Osteoblast (primary cell): ENCODE data around the gene OXSR1. TPM values are rescaled to one million over a fixed set of nuclear protein-coding genes. Genes with fewer than 3 reads are reported as not detected.
"Not testable (repeated sequence)": the region's sequence is repeated elsewhere in the genome, so short reads cannot be mapped to it uniquely, and the experiment has no call there.

Experiments used
- DNase-seq: peaks from one replicate; pipeline ENCODE4 v3.0.0; 2011; ENCODE audit warnings: low spot score, mixed read lengths; ENCODE audit not compliant: insufficient read length; ENCODE audit errors: missing footprints
- H2AFZ ChIP-seq: 2 replicates; pipeline ENCODE4 v1.6.0; 2011; ENCODE audit warnings: mild to moderate bottlenecking, low read length
- H3K27ac ChIP-seq: 2 replicates; pipeline ENCODE4 v1.5.1; 2011; ENCODE audit warnings: mild to moderate bottlenecking, low read depth, low read length, moderate library complexity
- H3K27me3 ChIP-seq: 2 replicates; pipeline ENCODE4 v1.6.0; 2012; ENCODE audit warnings: mild to moderate bottlenecking, control low read depth, inconsistent platforms, low read length, moderate library complexity; ENCODE audit not compliant: insufficient read depth
- H3K36me3 ChIP-seq: 2 replicates; pipeline ENCODE4 v1.5.1; 2011; ENCODE audit warnings: mild to moderate bottlenecking, low read length, control low read depth, moderate library complexity; ENCODE audit not compliant: insufficient read depth
- H3K4me1 ChIP-seq: 2 replicates; pipeline ENCODE4 v1.5.1; 2011; ENCODE audit warnings: mild to moderate bottlenecking, low read length, control low read depth, moderate library complexity; ENCODE audit not compliant: insufficient read depth
- H3K4me2 ChIP-seq: 2 replicates; pipeline ENCODE4 v1.6.0; 2011; ENCODE audit warnings: mild to moderate bottlenecking, low read length; ENCODE audit not compliant: insufficient read depth
- H3K4me3 ChIP-seq: fragments of 200-600 bp; sonication (generic); 3 replicates; pipeline ENCODE4 v1.5.1; 2012; ENCODE audit warnings: mild to moderate bottlenecking, low read length, inconsistent platforms; ENCODE audit not compliant: insufficient read depth
- H3K79me2 ChIP-seq: 2 replicates; pipeline ENCODE4 v1.6.0; 2012; ENCODE audit warnings: mild to moderate bottlenecking, low read length, control low read depth, inconsistent platforms; ENCODE audit not compliant: insufficient read depth
- H3K9me3 ChIP-seq: 2 replicates; pipeline ENCODE4 v1.5.1; 2011; ENCODE audit warnings: low read depth, low read length, control low read depth
- H4K20me1 ChIP-seq: 2 replicates; pipeline ENCODE4 v1.6.0; 2012; ENCODE audit warnings: mild to moderate bottlenecking, low read length, control low read depth; ENCODE audit not compliant: insufficient read depth
- CTCF ChIP-seq: IDR thresholded peaks from 2 replicates; pipeline ENCODE4 v1.5.1; 2011; ENCODE audit warnings: mild to moderate bottlenecking, low read depth, low read length, moderate library complexity; ENCODE audit errors: extremely low read depth
- total RNA-seq: library from RNA; depleted of rRNA; stranded (reverse); fragments of >200 nt; gene quantifications from 2 replicates; pipeline ENCODE4 v1.2.3, GENCODE V29; 2012

Gene OXSR1
- total RNA-seq, 1 donor, result 50.3 TPM

DNA sequence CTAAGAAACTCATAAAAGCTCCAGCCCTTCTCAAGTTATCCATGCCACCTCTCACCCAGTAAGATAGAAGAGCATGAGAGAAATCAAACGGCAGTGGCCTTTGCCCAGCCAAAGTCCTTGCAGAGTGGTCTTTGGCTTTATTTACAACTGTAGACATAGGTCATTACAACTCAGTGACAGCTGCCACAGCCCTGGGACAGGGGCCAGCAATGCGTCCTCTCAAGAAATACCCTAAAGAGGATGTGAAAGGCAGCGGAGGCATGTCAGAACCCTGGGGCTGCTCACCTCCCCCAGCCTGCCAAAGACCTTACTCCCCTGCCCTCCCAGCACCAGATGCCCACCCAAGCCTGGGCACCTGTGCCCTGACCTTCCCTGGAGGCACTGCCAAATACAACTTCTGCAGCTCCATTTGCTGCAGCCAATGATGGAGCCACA lies 34.7 kb upstream of the OXSR1 start:
- peaks cover 78% of the 10 kb centered on the region for H3K36me3 ChIP-seq
- H3K4me2 ChIP-seq, result no peak overlapping the region

GRCh38 chr3:38131621-38132369 lies 33.5 kb upstream of the OXSR1 start:
- no peaks in the 10 kb centered on the region for H3K27me3 ChIP-seq
- H3K4me2 ChIP-seq, result no peak overlapping the region
- H3K9me3 ChIP-seq, result no peaks in the 10 kb centered on the region
- no peak overlapping the region for H2AFZ ChIP-seq
- peaks cover 28% of the 10 kb centered on the region for H4K20me1 ChIP-seq
- peaks cover 5% of the 10 kb centered on the region for H3K4me1 ChIP-seq
- peak; percentile 73 for TF ChIP-seq CTCF
- DNase-seq, result peak; percentile 83
- H3K4me3 ChIP-seq, result no peak overlapping the region
- peaks cover 67% of the 10 kb centered on the region for H3K36me3 ChIP-seq
- H3K27ac ChIP-seq, result no peak overlapping the region
- peaks cover 27% of the 10 kb centered on the region for H3K79me2 ChIP-seq

More for the DNA sequence above, 34.7 kb upstream of the OXSR1 start:
- H3K79me2 ChIP-seq, result peaks cover 16% of the 10 kb centered on the region
- no peak overlapping the region for H2AFZ ChIP-seq
- H3K4me3 ChIP-seq, result no peak overlapping the region
- no peak overlapping the region for H3K27ac ChIP-seq
- peaks cover 23% of the 10 kb centered on the region for H4K20me1 ChIP-seq
- DNase-seq, result no peak
- peaks cover 2% of the 10 kb centered on the region for H3K4me1 ChIP-seq
- TF ChIP-seq CTCF, result no peak
- no peaks in the 10 kb centered on the region for H3K9me3 ChIP-seq
- H3K27me3 ChIP-seq, result no peaks in the 10 kb centered on the region

DNA sequence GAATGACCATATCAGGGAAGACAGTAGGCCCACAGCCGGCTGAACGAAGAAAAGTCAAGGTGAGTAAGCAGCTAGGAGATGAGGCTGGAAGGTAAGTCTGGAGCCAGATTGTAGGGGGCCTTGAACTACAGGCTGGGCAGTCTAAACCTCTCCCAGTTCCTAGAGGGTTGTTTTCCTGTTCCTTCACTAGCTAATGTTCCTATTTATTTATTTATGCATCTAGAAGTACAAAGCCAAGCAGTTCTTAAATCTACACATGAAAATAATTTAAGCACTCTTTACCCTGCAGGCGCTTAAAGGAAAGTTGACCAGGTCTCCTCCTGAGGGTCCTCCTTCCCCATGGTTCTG lies 32.2 kb upstream of the OXSR1 start:
- no peak overlapping the region for H2AFZ ChIP-seq
- H3K27ac ChIP-seq, result no peak overlapping the region
- peaks cover 14% of the 10 kb centered on the region for H3K4me1 ChIP-seq
- H3K9me3 ChIP-seq, result no peaks in the 10 kb centered on the region
- TF ChIP-seq CTCF, result no peak
- no peak overlapping the region for H3K4me3 ChIP-seq
- DNase-seq, result no peak
- H3K27me3 ChIP-seq, result no peaks in the 10 kb centered on the region
- peaks cover 29% of the 10 kb centered on the region for H3K79me2 ChIP-seq
- H4K20me1 ChIP-seq, result peaks cover 22% of the 10 kb centered on the region
- H3K36me3 ChIP-seq, result peaks cover 56% of the 10 kb centered on the region
- H3K4me2 ChIP-seq, result no peak overlapping the region

DNA sequence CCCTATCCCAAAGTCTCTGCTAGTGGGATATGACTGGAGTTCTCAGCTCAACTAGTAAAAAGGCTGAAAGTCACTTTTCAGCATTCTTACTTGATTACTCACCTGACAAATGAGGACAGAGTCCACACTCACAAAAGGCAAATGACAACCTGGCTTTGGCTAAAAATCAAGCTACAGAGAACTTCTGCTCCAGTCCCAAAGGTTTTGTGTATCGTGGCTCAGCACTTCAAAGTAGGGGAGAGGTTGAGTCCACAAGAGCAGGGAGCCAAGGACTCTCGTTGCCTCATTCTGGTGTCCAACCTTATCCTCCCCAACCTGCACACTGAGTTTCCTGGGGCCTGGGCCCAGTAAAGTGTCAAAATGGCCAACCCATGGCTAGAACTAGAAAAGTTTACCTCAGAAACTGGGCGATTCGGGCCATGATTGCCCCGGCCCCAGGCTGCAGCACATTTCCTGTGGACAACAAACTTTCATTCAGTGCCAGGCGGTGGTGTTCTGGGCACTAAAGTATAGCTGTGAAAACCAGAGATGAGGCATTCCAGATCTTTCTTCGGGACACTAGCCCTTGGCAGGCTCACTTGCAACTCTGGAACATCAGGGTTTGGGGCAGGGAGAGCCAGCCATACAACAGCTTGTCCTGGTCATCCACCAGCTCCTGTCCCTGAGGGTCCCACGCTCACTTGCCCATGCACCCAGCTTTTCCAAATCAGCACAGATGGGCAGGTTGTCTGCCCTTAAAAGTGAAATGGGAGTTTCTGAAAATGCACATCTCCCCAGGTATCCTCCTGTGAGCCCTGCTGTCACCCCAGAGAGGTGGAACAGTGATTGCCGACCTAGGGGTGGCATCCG lies 31.6 kb upstream of the OXSR1 start:
- Histone ChIP-seq H3K9me3 (no peaks in the 10 kb centered on the region), H3K4me3 (no peak overlapping the region), H3K79me2 (peaks cover 31% of the 10 kb centered on the region), H3K27me3 (no peaks in the 10 kb centered on the region), H3K4me1 (peaks cover 16% of the 10 kb centered on the region), H3K36me3 (peaks cover 53% of the 10 kb centered on the region), H4K20me1 (peaks cover 22% of the 10 kb centered on the region), H3K27ac (no peak overlapping the region), H3K4me2 (no peak overlapping the region), H2AFZ (no peak overlapping the region)
- no peak for TF ChIP-seq CTCF
- DNase-seq, result no peak

DNA sequence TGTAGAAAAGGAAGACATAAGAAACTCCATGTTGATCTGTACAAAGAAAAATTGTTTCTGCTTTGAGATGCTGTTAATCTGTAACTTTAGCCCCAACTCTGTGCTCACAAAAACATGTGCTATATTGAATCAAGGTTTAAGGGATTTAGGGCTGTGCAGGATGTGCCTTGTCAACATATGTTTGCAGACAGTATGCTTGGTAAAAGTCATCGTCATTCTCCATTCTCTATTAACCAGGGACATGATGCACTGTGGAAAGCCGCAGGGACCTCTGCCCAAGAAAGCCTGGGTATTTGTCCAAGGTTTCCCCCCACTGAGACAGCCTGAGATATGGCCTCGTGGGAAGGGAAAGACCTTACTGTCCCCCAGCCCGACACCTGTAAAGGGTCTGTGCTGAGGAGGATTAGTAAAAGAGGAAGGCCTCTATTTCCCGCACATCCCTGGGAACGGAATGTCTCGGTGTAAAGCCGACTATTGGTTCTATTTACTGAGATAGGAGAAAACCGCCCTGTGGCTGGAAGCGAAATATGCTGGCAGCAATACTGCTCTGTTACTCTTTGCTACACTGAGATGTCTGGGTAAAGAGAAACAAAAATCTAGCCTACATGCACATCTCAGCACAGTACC lies 30.7 kb upstream of the OXSR1 start:
- Histone ChIP-seq H3K36me3 (peaks cover 44% of the 10 kb centered on the region), H4K20me1 (peaks cover 18% of the 10 kb centered on the region), H3K4me1 (peaks cover 25% of the 10 kb centered on the region), H3K79me2 (peaks cover 39% of the 10 kb centered on the region)
- DNase-seq, H3K4me3 ChIP-seq, H3K4me2 ChIP-seq, H3K27me3 ChIP-seq, H3K9me3 ChIP-seq, H2AFZ ChIP-seq, H3K27ac ChIP-seq: not testable (repeated sequence)
